HFF-Myc (cell line): ENCODE data around the gene GLB1L3.
"Not testable (repeated sequence)": the region's sequence is repeated elsewhere in the genome, so short reads cannot be mapped to it uniquely, and the experiment has no call there.

Experiments
- DNase-seq: peaks from one replicate; pipeline ENCODE4 v3.0.0-alpha.2; 2011; ENCODE audit warnings: low read depth; ENCODE audit errors: extremely low read depth
- H3K4me3 ChIP-seq: replicated peaks from 2 replicates; pipeline ENCODE4 v1.5.1; 2011; ENCODE audit warnings: low read depth, mild to moderate bottlenecking, control low read depth, low read length
- TF ChIP-seq, protein P1 (sequence below): IDR thresholded peaks from 2 replicates; pipeline ENCODE4 v1.5.1; 2012; ENCODE audit warnings: mild to moderate bottlenecking, low read depth, low read length, control low read depth; ENCODE audit errors: missing control alignments

GLB1L3 gene

DNA sequence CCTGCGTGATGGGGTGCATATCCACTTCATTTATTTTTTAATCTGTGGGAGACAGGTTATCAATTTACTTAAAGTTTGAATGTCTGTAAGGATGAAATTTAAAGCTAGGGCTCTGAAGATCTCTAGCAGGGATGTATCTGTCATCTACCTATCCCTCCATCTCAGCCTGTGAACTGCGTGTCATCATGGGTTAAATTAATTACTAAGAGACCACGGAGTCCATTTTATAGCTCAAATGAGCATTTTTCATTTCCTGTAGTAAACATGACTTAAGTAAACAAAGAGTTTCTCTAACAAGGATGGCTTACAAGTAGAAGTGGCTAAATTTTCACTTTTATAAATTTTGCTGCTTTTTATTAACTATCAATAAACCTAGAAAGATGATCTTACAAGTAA is 2.9 kb upstream of the GLB1L3 start:
- no peak for DNase-seq
- TF ChIP-seq, protein P1, sequence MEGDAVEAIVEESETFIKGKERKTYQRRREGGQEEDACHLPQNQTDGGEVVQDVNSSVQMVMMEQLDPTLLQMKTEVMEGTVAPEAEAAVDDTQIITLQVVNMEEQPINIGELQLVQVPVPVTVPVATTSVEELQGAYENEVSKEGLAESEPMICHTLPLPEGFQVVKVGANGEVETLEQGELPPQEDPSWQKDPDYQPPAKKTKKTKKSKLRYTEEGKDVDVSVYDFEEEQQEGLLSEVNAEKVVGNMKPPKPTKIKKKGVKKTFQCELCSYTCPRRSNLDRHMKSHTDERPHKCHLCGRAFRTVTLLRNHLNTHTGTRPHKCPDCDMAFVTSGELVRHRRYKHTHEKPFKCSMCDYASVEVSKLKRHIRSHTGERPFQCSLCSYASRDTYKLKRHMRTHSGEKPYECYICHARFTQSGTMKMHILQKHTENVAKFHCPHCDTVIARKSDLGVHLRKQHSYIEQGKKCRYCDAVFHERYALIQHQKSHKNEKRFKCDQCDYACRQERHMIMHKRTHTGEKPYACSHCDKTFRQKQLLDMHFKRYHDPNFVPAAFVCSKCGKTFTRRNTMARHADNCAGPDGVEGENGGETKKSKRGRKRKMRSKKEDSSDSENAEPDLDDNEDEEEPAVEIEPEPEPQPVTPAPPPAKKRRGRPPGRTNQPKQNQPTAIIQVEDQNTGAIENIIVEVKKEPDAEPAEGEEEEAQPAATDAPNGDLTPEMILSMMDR, result no peak
- H3K4me3 ChIP-seq, result no peak overlapping the region

DNA sequence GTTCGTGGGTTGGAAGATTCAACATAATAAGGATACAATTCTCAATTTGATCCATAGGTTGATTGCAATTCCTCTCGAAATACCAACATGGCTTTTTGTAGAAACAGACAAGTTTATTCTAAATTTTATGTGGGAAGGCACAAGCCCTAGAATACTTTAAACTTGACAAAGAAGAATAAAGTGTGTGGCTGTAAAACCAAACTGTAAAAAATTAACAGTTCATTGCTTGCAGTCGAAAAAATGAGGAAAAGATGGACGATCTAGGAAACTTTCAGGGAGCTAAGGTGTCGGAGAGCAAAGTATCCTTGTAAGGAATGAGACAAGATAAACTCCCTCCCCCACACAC is 1.0 kb upstream of the GLB1L3 start:
- no peak for DNase-seq
- TF ChIP-seq, protein P1, result no peak
- H3K4me3 ChIP-seq, result no peak overlapping the region

DNA sequence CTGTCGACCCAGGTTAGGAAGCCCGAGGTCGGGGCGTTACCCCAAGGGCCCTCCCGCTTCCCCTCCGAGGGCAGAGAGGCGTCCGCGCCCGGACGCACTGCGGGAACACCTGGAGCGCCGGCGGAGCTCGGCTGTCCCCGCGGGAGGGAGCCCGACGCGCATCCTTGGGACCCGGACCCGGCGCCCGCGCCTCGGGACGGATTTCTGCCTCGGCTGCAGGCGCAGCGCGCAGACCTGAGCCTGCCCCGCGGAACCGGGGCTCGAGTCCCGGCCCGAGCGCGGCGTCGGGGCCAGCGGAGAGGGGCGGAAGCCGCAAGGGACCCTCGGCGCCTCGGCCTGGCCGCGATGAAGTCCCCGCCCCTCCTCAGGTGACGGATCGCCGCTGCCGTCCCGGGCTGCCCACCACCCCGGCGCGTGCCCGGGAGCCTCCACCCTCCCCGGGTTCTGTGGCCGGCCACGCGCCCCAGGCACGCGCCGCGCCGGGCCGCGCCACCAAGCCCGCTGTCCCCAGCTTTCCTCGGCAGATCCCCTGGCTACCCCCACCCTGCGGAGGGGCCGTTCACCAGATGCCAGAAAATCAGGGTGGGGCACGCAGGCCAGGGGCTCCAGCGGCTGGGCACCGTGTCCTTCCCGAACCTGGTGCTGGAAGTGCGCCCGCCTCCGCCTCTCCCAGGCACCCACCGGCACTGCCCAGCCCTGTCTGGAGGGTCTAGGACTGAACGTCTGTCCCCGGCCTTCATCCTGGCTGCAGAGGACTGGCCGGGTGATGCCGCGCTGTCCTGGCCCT is 410 bp downstream of the GLB1L3 start:
- no peak for DNase-seq
- no peak overlapping the region for H3K4me3 ChIP-seq

DNA sequence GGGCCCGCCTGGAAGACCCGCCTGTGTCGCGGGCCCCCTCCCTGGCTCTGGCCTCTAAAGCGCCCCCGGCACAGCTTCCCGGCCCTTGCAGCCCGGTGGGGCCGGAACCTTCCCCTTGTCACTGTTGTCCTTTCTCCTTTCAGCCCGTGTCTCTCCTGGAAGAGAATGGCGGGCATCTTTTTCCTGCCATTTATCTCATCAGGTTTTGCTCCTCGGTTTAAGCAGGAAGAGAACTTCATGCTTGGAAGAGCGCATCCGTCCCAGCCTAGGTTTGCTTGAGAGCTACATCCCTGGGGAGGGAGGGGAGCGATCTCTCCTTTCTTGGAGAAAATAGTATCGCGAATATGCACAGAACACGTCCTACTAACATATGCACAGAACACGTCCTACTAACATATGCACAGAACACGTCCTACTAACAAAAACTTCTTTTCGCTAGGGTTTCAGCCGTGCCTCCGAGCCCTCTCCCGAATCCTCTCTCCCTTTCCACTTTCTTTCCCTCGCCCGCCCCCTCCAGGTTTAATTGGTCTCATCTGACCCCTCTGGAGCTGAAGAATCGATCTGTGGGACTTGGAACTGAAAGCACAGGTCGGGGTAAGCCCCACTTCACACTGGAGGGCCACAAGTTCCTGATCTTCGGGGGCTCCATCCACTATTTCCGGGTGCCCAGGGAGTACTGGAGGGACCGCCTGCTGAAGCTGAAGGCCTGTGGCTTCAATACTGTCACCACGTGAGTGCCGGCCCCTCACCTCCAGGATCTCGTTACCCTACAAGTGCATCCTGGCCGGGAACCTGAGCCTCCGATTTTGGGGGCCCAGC is 1.2 kb downstream of the GLB1L3 start:
- DNase-seq, result no peak
- TF ChIP-seq, protein P1, result no peak
- H3K4me3 ChIP-seq, result no peak overlapping the region

More for the DNA sequence above, 410 bp downstream of the GLB1L3 start:
- TF ChIP-seq, protein P1, result no peak

DNA sequence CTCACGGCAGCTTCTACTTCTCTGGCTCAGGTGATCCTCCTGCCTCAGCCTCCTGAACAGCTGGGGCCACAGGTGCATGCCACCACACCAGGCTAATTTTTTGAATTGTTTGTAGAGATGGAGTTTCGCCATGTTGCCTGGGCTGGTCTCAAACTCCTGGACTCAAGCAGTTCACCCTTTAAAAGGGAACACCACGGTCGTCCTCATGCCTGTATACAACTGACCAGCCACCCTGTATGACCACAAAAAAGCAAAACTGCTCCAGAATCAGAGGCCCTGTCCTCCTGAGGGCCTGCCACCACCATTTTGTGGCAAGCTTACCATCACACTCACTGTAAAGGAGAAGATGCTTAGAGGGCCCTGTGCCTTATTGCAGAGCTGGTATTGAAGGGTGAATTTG is 2.2 kb downstream of the GLB1L3 start:
- no peak overlapping the region for H3K4me3 ChIP-seq
- no peak for DNase-seq
- TF ChIP-seq, protein P1, result no peak

DNA sequence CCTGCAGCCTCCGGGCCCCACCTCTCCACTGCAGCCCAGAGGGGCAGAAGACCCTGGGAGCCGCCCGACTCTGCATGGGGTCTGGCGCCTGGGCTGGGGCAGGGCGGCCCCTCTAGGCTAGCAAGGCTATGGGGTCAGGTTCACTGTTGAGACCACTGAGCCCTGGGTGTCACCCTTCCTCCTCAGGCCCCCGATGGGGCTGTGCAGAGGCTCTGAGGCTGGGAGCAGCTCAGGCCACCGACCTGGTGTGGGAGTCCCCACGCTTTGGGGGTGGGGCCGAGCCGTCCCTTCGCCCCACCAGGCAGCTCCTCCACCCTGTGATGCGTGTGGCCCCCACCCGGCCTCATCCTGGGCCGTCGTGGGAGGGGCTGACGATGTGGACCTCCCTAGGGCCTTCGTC is 5.5 kb downstream of the GLB1L3 start:
- not testable (repeated sequence) for H3K4me3 ChIP-seq, DNase-seq
